Upper lobe of left lung (tissue), 6 donors: Measurements from ENCODE around the gene ELL2. TPM values are rescaled to one million over a fixed set of nuclear protein-coding genes. Genes with fewer than 3 reads are reported as not detected.

ENCODE experiments used
- ATAC-seq, 2 donors: fragments of 200-7000 bp; cut with Tn5 transposase; one replicate each; pipeline ENCODE4 v1.9.1; 2022; ENCODE audit warnings: mild to moderate bottlenecking in 2 of 2, moderate library complexity in 2 of 2; ENCODE audit not compliant: low FRiP score in 2 of 2
- DNase-seq, 2 donors: peaks; one replicate each; pipeline ENCODE4 v3.0.0-alpha.2; 2019 to 2020
- H3K27ac ChIP-seq, 4 donors: fragments of 200-600 bp; sonication (generic); one replicate each; pipeline ENCODE4 v1.5.1; 2016 to 2019
- H3K27me3 ChIP-seq, 4 donors: fragments of 200-600 bp; sonication (generic); one replicate each; pipeline ENCODE4 v1.5.1; 2017 to 2019
- H3K36me3 ChIP-seq, 4 donors: fragments of 200-600 bp; sonication (generic); one replicate each; pipeline ENCODE4 v1.5.1; 2016 to 2019
- H3K4me1 ChIP-seq, 4 donors: fragments of 200-600 bp; sonication (generic); one replicate each; pipeline ENCODE4 v1.5.1; 2018 to 2019
- H3K4me3 ChIP-seq, 4 donors: fragments of 200-600 bp; sonication (generic); one replicate each; pipeline ENCODE4 v1.5.1; 2017 to 2019; ENCODE audit warnings: mild to moderate bottlenecking in 2 of 4, moderate library complexity in 1 of 4
- H3K9me3 ChIP-seq, 4 donors: fragments of 200-600 bp; sonication (generic); one replicate each; pipeline ENCODE4 v1.5.1; 2018 to 2019
- EP300 ChIP-seq, 4 donors: sonication (generic); formaldehyde crosslinking; IDR thresholded peaks; one replicate each; pipeline ENCODE4 v1.5.1; 2017; ENCODE audit warnings: antibody characterized with exemption in 4 of 4, control low read depth in 2 of 4
- POLR2A ChIP-seq, 4 donors: fragments of 450-650 bp; IDR thresholded peaks; one replicate each; pipeline ENCODE4 v1.5.1; 2016 to 2017; ENCODE audit warnings: antibody characterized with exemption in 4 of 4, mild to moderate bottlenecking in 2 of 4
- POLR2AphosphoS5 ChIP-seq, 2 donors: sonication (generic); formaldehyde crosslinking; IDR thresholded peaks; one replicate each; pipeline ENCODE4 v1.5.1; 2017; ENCODE audit warnings: antibody characterized with exemption in 2 of 2
- WGBS, 2 donors: methylation state at CpG; one replicate each; pipeline ENCODE4 v1.1.5; 2017 to 2018; 5-methylcytosine and 5-hydroxymethylcytosine counted together
- total RNA-seq, 6 donors: library from RNA; depleted of rRNA in 4 of 6; stranded (reverse); fragments of >200 nt in 4 of 6; gene quantifications; one replicate each; pipeline versions ENCODE4 v1.1.0 to v1.2.1, GENCODE V29; 2016 to 2021
- TF ChIP-seq, protein P1 (sequence below), 6 experiments: fragments of 450-650 bp in 4 of 6; fragments of 200-600 bp in 2 of 6; sonication (generic) in 2 of 6; IDR thresholded peaks; one replicate each; pipeline ENCODE4 v1.5.1; 2016 to 2019; ENCODE audit warnings: antibody characterized with exemption in 6 of 6
- donor health status: DM: no; HTN: no; CAD: no; lungs with moderate emphysema.
- donor health status: DM: no; HTN: yes; CAD: no; lungs with severe emphysema.

The ELL2 gene
- total RNA-seq, 6 donors from 2014 or later = 44.4 to 203 (median 54.3) TPM

DNA sequence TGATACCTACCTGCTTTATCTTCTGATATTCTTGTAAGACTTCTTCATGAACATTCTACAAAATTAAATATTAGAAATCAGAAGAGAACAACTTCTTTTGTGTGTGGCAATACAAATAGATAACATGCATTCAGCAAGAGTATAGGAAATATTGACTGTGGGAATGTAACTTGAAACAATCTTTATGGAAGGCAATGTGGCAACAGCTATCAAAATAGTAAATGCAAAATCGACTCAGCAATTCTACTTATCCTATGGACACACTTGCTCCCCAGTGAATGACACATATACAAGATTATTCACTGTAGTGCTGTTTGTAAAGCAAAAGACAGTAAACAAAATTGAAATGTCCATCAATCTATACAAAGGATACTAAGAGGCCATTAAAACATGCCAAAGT lies 72.6 kb downstream of the ELL2 start:
- DNase-seq = no peak
- no peak overlapping the region for H3K4me3 ChIP-seq
- peaks cover 15 to 70% (median 17%) of the 10 kb centered on the region in 4 donors for H3K36me3 ChIP-seq
- no peaks in the 10 kb centered on the region for H3K9me3 ChIP-seq
- TF ChIP-seq, protein P1, sequence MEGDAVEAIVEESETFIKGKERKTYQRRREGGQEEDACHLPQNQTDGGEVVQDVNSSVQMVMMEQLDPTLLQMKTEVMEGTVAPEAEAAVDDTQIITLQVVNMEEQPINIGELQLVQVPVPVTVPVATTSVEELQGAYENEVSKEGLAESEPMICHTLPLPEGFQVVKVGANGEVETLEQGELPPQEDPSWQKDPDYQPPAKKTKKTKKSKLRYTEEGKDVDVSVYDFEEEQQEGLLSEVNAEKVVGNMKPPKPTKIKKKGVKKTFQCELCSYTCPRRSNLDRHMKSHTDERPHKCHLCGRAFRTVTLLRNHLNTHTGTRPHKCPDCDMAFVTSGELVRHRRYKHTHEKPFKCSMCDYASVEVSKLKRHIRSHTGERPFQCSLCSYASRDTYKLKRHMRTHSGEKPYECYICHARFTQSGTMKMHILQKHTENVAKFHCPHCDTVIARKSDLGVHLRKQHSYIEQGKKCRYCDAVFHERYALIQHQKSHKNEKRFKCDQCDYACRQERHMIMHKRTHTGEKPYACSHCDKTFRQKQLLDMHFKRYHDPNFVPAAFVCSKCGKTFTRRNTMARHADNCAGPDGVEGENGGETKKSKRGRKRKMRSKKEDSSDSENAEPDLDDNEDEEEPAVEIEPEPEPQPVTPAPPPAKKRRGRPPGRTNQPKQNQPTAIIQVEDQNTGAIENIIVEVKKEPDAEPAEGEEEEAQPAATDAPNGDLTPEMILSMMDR (IDR thresholded peaks at IDR 0.05) = no peak
- TF ChIP-seq EP300 (IDR thresholded peaks at IDR 0.05) = no peak
- TF ChIP-seq POLR2AphosphoS5 (IDR thresholded peaks at IDR 0.05) = no peak
- TF ChIP-seq POLR2A (IDR thresholded peaks at IDR 0.05) = no peak
- H3K27me3 ChIP-seq = no peaks in the 10 kb centered on the region
- H3K4me1 ChIP-seq = no peaks in the 10 kb centered on the region
- WGBS, 2 donors = 79 to 94% methylated on average over 1 of the region's 1 CpG
- no peak for ATAC-seq
- no peak overlapping the region for H3K27ac ChIP-seq

DNA sequence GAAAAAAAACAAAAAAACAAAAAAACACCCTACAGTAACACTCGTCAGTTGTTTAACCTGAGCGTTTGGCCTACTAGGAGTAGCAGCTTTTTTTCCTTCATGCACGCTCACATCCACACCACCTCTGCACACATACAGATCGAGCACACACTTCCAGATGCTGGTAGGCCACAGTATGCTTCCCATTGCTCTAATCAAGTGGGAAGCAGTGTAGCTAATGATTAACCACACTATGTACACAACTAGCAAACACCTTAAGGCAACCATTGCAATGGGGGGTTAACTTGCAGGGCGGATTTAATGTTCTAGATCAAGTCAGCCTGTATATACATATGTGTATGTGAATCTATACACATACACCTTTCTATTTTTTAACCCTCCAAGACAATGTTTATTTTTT lies 73.7 kb downstream of the ELL2 start:
- ATAC-seq (no peak), DNase-seq (no peak)
- TF ChIP-seq EP300 (IDR thresholded peaks at IDR 0.05) = no peak
- no peak for TF ChIP-seq POLR2AphosphoS5 (IDR thresholded peaks at IDR 0.05)
- TF ChIP-seq POLR2A (IDR thresholded peaks at IDR 0.05) = no peak
- TF ChIP-seq, protein P1 (IDR thresholded peaks at IDR 0.05) = no peak
- Histone ChIP-seq H3K27ac (no peak overlapping the region), H3K36me3 (peaks cover 12 to 60% (median 14%) of the 10 kb centered on the region in 4 donors), H3K9me3 (no peaks in the 10 kb centered on the region), H3K27me3 (no peaks in the 10 kb centered on the region), H3K4me1 (no peaks in the 10 kb centered on the region), H3K4me3 (no peak overlapping the region)
- 95 to 96% methylated on average over 5 of the region's 5 CpGs for WGBS, 2 donors

- Histone ChIP-seq H3K4me3 (no peak overlapping the region), H3K27ac (no peak overlapping the region), H3K36me3 (peaks cover 11 to 47% (median 12%) of the 10 kb centered on the region in 4 donors), H3K9me3 (no peaks in the 10 kb centered on the region), H3K4me1 (no peaks in the 10 kb centered on the region), H3K27me3 (no peaks in the 10 kb centered on the region)
- ATAC-seq (no peak), DNase-seq (no peak)
- TF ChIP-seq, protein P1 (IDR thresholded peaks at IDR 0.05) = no peak
- no peak for TF ChIP-seq EP300 (IDR thresholded peaks at IDR 0.05)
- no peak for TF ChIP-seq POLR2AphosphoS5 (IDR thresholded peaks at IDR 0.05)
- no peak for TF ChIP-seq POLR2A (IDR thresholded peaks at IDR 0.05)
- 100% methylated on average over 1 of the region's 1 CpG for WGBS, 2 donors
Measured at GRCh38 chr5:95886340-95887044, 75.2 kb downstream of the ELL2 start.

DNA sequence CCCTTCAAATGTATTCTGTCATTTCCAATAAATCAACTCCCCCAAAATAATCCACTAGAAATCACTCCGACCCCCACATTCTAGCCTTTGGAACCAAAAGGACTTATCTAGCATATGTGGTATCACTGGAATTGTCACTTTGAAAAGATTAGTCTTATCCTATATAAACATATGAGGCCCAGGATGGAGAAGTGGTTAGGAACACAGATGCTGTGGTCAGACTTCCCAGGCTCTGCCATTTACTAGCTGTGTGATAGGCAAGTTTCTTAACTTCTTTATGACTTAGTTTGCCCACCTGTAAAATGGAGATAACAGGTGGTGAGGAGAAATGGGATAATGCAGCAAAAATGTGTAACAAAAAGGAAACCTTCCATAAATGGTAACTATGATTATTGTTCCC lies 77.1 kb downstream of the ELL2 start:
- Histone ChIP-seq H3K4me3 (no peak overlapping the region), H3K27me3 (no peaks in the 10 kb centered on the region), H3K4me1 (no peaks in the 10 kb centered on the region), H3K9me3 (no peaks in the 10 kb centered on the region), H3K27ac (no peak overlapping the region), H3K36me3 (peaks cover 0 to 27% (median 2%) of the 10 kb centered on the region in 4 donors)
- DNase-seq (no peak), ATAC-seq (no peak)
- WGBS, 2 donors = 59 to 64% methylated on average over 1 of the region's 1 CpG
- no peak for TF ChIP-seq POLR2A (IDR thresholded peaks at IDR 0.05)
- TF ChIP-seq, protein P1 (IDR thresholded peaks at IDR 0.05) = no peak
- TF ChIP-seq EP300 (IDR thresholded peaks at IDR 0.05) = no peak

GRCh38 chr5:95884017-95884325 lies 77.7 kb downstream of the ELL2 start:
- H3K27ac ChIP-seq = no peak overlapping the region
- ATAC-seq (peak in 1 of 2 donors; percentile 67), DNase-seq (no peak)
- H3K9me3 ChIP-seq = no peaks in the 10 kb centered on the region
- H3K36me3 ChIP-seq = peaks cover 0 to 24% (median 2%) of the 10 kb centered on the region in 4 donors
- TF ChIP-seq, protein P1 (IDR thresholded peaks at IDR 0.05) = no peak
- no peak for TF ChIP-seq POLR2AphosphoS5 (IDR thresholded peaks at IDR 0.05)
- TF ChIP-seq POLR2A (IDR thresholded peaks at IDR 0.05) = no peak
- TF ChIP-seq EP300 (IDR thresholded peaks at IDR 0.05) = no peak
- H3K4me3 ChIP-seq = no peak overlapping the region
- no peaks in the 10 kb centered on the region for H3K27me3 ChIP-seq
- H3K4me1 ChIP-seq = no peaks in the 10 kb centered on the region
- WGBS, 2 donors = 61 to 79% methylated on average over 4 of the region's 4 CpGs
